DOHH2 (cell line): Measurements from ENCODE around the gene FETUB.

Experiments
- CTCF ChIP-seq: fragments of 200-600 bp; sonication (generic); IDR thresholded peaks from one replicate; pipeline ENCODE4 v1.5.1; 2014; ENCODE audit warnings: antibody characterized with exemption, mild to moderate bottlenecking, low read depth, low read length; ENCODE audit not compliant: poor library complexity, severe bottlenecking
- EZH2phosphoT487 ChIP-seq: fragments of 200-600 bp; sonication (generic); IDR thresholded peaks from 2 replicates; pipeline ENCODE4 v1.6.1; 2017; ENCODE audit warnings: borderline replicate concordance, mild to moderate bottlenecking, antibody characterized with exemption, low read length, moderate library complexity, mixed read lengths

- TF ChIP-seq CTCF: no peak
- no peak for TF ChIP-seq EZH2phosphoT487
These were observed 43.8 kb downstream of the FETUB start for GRCh38 chr3:186683979-186684378.
